Upper lobe of right lung (tissue), 1 donor: ENCODE measurements around the gene ENKUR. TPM values are rescaled to one million over a fixed set of nuclear protein-coding genes. Genes with fewer than 3 reads are reported as not detected.

Source experiments
- ATAC-seq: fragments of 200-7000 bp; cut with Tn5 transposase; one replicate; pipeline ENCODE4 v1.9.1; 2020; ENCODE audit warnings: mild to moderate bottlenecking, moderate library complexity
- DNase-seq: peaks from one replicate; pipeline ENCODE4 v3.0.0-alpha.2; 2020
- H3K27ac ChIP-seq: fragments of 200-600 bp; one replicate; pipeline ENCODE4 v1.8.0; 2022
- H3K27me3 ChIP-seq: fragments of 200-600 bp; one replicate; pipeline ENCODE4 v1.8.0; 2022; ENCODE audit warnings: mild to moderate bottlenecking
- H3K36me3 ChIP-seq: fragments of 200-600 bp; one replicate; pipeline ENCODE4 v1.8.0; 2022
- H3K4me1 ChIP-seq: fragments of 200-600 bp; one replicate; pipeline ENCODE4 v1.8.0; 2022
- H3K4me3 ChIP-seq: fragments of 200-600 bp; one replicate; pipeline ENCODE4 v1.8.0; 2022; ENCODE audit warnings: mild to moderate bottlenecking
- H3K9me3 ChIP-seq: fragments of 200-600 bp; one replicate; pipeline ENCODE4 v1.8.0; 2022
- intact Hi-C: fragments of 100-400 bp; cut with DNase I; formaldehyde crosslinking; loops from one replicate; pipeline ENCODE4 v1.11.0; 2022
- total RNA-seq: library from RNA; stranded (reverse); fragmentation: NEBNext Ultra II Directional; extraction: Animal tissue kit (Norgen Biotek cat#: 25700); gene quantifications from one replicate; pipeline ENCODE4 v1.2.1, GENCODE V29; 2021
- TF ChIP-seq, protein P1 (sequence below): fragments of 200-600 bp; IDR thresholded peaks from one replicate; pipeline ENCODE4 v1.8.0; 2022; ENCODE audit warnings: antibody characterized with exemption
- donor health status: DM: no; HTN: yes; CAD: no; lungs with severe emphysema.

ENKUR gene
- total RNA-seq, 1 donor from 2014 or later, result 0.49 TPM

- TF ChIP-seq, protein P1, sequence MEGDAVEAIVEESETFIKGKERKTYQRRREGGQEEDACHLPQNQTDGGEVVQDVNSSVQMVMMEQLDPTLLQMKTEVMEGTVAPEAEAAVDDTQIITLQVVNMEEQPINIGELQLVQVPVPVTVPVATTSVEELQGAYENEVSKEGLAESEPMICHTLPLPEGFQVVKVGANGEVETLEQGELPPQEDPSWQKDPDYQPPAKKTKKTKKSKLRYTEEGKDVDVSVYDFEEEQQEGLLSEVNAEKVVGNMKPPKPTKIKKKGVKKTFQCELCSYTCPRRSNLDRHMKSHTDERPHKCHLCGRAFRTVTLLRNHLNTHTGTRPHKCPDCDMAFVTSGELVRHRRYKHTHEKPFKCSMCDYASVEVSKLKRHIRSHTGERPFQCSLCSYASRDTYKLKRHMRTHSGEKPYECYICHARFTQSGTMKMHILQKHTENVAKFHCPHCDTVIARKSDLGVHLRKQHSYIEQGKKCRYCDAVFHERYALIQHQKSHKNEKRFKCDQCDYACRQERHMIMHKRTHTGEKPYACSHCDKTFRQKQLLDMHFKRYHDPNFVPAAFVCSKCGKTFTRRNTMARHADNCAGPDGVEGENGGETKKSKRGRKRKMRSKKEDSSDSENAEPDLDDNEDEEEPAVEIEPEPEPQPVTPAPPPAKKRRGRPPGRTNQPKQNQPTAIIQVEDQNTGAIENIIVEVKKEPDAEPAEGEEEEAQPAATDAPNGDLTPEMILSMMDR, result no peak
- ATAC-seq (no peak), DNase-seq (no peak)
- Histone ChIP-seq H3K4me1 (no peaks in the 10 kb centered on the region), H3K4me3 (no peak overlapping the region), H3K9me3 (no peaks in the 10 kb centered on the region), H3K36me3 (no peaks in the 10 kb centered on the region), H3K27me3 (peaks cover 3% of the 10 kb centered on the region), H3K27ac (no peak overlapping the region)
- intact Hi-C loops, result no loop called here
Observed at GRCh38 chr10:25039531-25039930, 23.6 kb upstream of the ENKUR start.

DNA sequence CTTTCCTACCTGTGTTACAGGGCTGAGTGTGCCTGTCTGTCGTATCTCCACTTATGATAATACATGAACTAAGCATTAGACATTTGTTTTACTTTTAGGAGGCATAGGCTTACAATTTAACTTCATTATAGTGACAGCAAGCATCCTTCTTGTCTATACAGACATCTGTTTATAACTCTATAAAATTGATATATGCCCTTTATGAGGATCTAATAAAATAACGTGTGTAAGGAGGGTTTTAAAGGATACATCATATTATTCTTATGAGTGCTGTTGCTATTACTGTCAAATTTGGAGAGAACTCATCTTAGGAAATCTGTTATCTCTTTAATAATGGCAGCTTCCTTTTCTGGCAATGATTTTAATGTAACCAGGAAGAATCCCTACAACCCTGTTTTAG lies 22.4 kb upstream of the ENKUR start:
- no peak for DNase-seq
- TF ChIP-seq, protein P1, result no peak
- no peak overlapping the region for H3K4me3 ChIP-seq
- intact Hi-C loops, result no loop called here
- no peaks in the 10 kb centered on the region for H3K36me3 ChIP-seq
- no peak for ATAC-seq
- no peaks in the 10 kb centered on the region for H3K27me3 ChIP-seq
- no peak overlapping the region for H3K27ac ChIP-seq
- H3K4me1 ChIP-seq, result no peaks in the 10 kb centered on the region
- H3K9me3 ChIP-seq, result no peaks in the 10 kb centered on the region

GRCh38 chr10:25036381-25036780 lies 20.4 kb upstream of the ENKUR start:
- intact Hi-C loops, result no loop called here
- no peak overlapping the region for H3K4me3 ChIP-seq
- H3K4me1 ChIP-seq, result no peaks in the 10 kb centered on the region
- DNase-seq, result no peak
- TF ChIP-seq, protein P1, result no peak
- H3K36me3 ChIP-seq, result no peaks in the 10 kb centered on the region
- H3K9me3 ChIP-seq, result no peaks in the 10 kb centered on the region
- H3K27me3 ChIP-seq, result no peaks in the 10 kb centered on the region
- H3K27ac ChIP-seq, result no peak overlapping the region
- ATAC-seq, result no peak

GRCh38 chr10:25029519-25029918 lies 13.6 kb upstream of the ENKUR start:
- Histone ChIP-seq H3K4me3 (no peak overlapping the region), H3K36me3 (no peaks in the 10 kb centered on the region), H3K27me3 (no peaks in the 10 kb centered on the region), H3K4me1 (no peaks in the 10 kb centered on the region), H3K9me3 (no peaks in the 10 kb centered on the region), H3K27ac (no peak overlapping the region)
- DNase-seq, result no peak
- no peak for ATAC-seq
- intact Hi-C loops, result no loop called here
- TF ChIP-seq, protein P1, result no peak

GRCh38 chr10:25028711-25029110 lies 12.8 kb upstream of the ENKUR start:
- DNase-seq (no peak), ATAC-seq (no peak)
- Histone ChIP-seq H3K4me1 (no peaks in the 10 kb centered on the region), H3K27me3 (no peaks in the 10 kb centered on the region), H3K27ac (no peak overlapping the region), H3K4me3 (no peak overlapping the region), H3K9me3 (no peaks in the 10 kb centered on the region), H3K36me3 (no peaks in the 10 kb centered on the region)
- TF ChIP-seq, protein P1, result no peak
- intact Hi-C loops, result no loop called here

- Histone ChIP-seq H3K9me3 (no peaks in the 10 kb centered on the region), H3K4me3 (no peak overlapping the region), H3K4me1 (no peaks in the 10 kb centered on the region), H3K27me3 (no peaks in the 10 kb centered on the region), H3K27ac (no peak overlapping the region), H3K36me3 (no peaks in the 10 kb centered on the region)
- TF ChIP-seq, protein P1, result peak; percentile 31
- DNase-seq (no peak), ATAC-seq (no peak)
- intact Hi-C loops, result no loop called here
Observed at GRCh38 chr10:25026463-25026862, 10.5 kb upstream of the ENKUR start.
